HFF-Myc (cell line): ENCODE results near the gene ANXA11.

ENCODE experiments used
- DNase-seq: peaks from one replicate; pipeline ENCODE4 v3.0.0-alpha.2; 2011; ENCODE audit warnings: low read depth; ENCODE audit errors: extremely low read depth
- H3K4me3 ChIP-seq: replicated peaks from 2 replicates; pipeline ENCODE4 v1.5.1; 2011; ENCODE audit warnings: low read depth, mild to moderate bottlenecking, control low read depth, low read length
- CTCF ChIP-seq: IDR thresholded peaks from 2 replicates; pipeline ENCODE4 v1.5.1; 2012; ENCODE audit warnings: mild to moderate bottlenecking, low read depth, low read length, control low read depth; ENCODE audit errors: missing control alignments

ANXA11 gene

GRCh38 chr10:80176526-80176925 is 28.8 kb downstream of the ANXA11 start:
- DNase-seq, result no peak
- TF ChIP-seq CTCF, result no peak
- H3K4me3 ChIP-seq, result no peak overlapping the region

GRCh38 chr10:80174641-80175395 is 30.5 kb downstream of the ANXA11 start:
- no peak overlapping the region for H3K4me3 ChIP-seq
- TF ChIP-seq CTCF, result no peak
- no peak for DNase-seq

DNA sequence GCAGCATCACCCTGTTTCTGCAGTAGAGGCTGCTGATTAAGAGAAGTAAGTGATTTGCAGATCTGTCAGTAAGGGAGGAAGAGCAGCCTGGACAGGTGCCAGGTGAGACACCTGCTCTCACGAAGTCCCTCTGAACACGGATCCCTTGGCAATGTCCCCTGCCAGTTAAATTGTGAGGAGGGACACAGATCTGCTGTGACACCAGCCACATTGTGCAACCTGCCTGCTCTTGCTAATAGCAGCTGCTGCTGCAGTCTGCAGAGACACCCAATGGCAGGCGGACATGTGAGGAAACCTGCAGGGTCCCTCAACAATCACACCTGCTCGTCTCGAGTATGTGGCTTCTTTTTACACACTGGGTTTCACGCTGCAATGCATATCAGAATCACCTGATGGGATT is 31.9 kb downstream of the ANXA11 start:
- DNase-seq, result no peak
- H3K4me3 ChIP-seq, result no peak overlapping the region
- no peak for TF ChIP-seq CTCF

DNA sequence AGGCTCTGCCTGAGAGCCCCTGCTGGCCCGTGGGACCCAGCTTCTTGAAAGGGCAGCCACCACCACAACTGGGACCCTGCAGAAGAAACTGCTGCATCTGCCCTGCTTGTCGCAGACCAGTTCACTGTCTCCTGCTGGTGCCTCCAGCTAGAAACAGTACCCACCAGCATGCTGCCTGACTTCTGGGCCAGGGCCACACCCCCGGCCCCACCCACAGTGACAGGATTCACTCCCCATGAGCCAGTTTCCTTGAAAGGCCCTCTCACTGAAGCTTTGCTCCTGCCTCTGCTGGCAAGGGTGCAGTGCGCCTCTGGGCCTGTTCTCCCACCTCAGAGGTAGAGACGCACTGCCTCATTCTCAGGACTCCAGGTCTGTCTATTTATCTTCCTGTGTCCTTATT is 32.4 kb downstream of the ANXA11 start:
- TF ChIP-seq CTCF, result no peak
- H3K4me3 ChIP-seq, result no peak overlapping the region
- no peak for DNase-seq

GRCh38 chr10:80171248-80171660 is 34.1 kb downstream of the ANXA11 start:
- H3K4me3 ChIP-seq, result no peak overlapping the region
- no peak for TF ChIP-seq CTCF
- DNase-seq, result no peak

- no peak for DNase-seq
- no peak overlapping the region for H3K4me3 ChIP-seq
- no peak for TF ChIP-seq CTCF
Observed at GRCh38 chr10:80170641-80171040, 34.7 kb downstream of the ANXA11 start.

DNA sequence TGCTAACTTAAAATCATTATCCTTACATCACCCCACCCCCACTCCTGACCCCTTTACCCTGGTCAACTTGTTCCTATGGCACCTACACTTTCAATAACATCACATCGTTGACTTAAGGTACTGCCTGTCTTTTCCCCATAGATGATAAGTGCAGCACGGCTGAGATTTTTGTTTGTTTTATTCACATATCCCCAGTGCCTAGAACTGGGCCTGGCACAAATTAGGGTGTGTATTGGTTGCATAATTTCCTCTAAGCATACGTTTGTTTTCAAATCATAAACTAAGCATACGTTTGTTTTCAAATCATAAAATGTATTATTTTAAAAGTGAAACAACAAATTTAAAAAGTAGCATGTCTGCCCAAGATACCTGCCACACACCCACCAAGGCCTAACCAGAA is 35.3 kb downstream of the ANXA11 start:
- no peak for TF ChIP-seq CTCF
- H3K4me3 ChIP-seq, result no peak overlapping the region
- no peak for DNase-seq
